Thymus (tissue), 11 donors: ENCODE results near the gene BRME1. TPM values are rescaled to one million over a fixed set of nuclear protein-coding genes. Genes with fewer than 3 reads are reported as not detected.

ENCODE experiments used
- DNase-seq, 9 donors: peaks; one replicate each; pipeline ENCODE4 v3.0.0-alpha.2; 2013; ENCODE audit warnings: low spot score in 9 of 9, low read depth in 6 of 9, missing footprints in 1 of 9
- H3K27ac ChIP-seq, 2 donors: one replicate each; pipeline ENCODE4 v1.5.1; 2013; ENCODE audit warnings: control low read depth in 1 of 2, low read depth in 1 of 2, low read length in 1 of 2, mild to moderate bottlenecking in 1 of 2, moderate library complexity in 1 of 2
- H3K27me3 ChIP-seq, 2 donors: one replicate each; pipeline ENCODE4 v1.5.1; 2013; ENCODE audit warnings: low read length in 1 of 2; ENCODE audit not compliant: control insufficient read depth in 2 of 2, insufficient read depth in 1 of 2
- H3K36me3 ChIP-seq, 2 donors: one replicate each; pipeline ENCODE4 v1.5.1; 2013; ENCODE audit warnings: low read length in 1 of 2, mild to moderate bottlenecking in 1 of 2, moderate library complexity in 1 of 2; ENCODE audit not compliant: control insufficient read depth in 2 of 2, insufficient read depth in 2 of 2
- H3K4me1 ChIP-seq, 2 donors: one replicate each; pipeline ENCODE4 v1.5.1; 2013; ENCODE audit warnings: low read length in 2 of 2; ENCODE audit not compliant: control insufficient read depth in 2 of 2, insufficient read depth in 2 of 2
- H3K4me3 ChIP-seq, 2 donors: one replicate each; pipeline ENCODE4 v1.5.1; 2013; ENCODE audit warnings: low read length in 2 of 2, control low read depth in 1 of 2, mild to moderate bottlenecking in 1 of 2
- H3K9me3 ChIP-seq, 2 donors: one replicate each; pipeline ENCODE4 v1.5.1; 2013; ENCODE audit warnings: low read length in 1 of 2, mild to moderate bottlenecking in 1 of 2; ENCODE audit not compliant: control insufficient read depth in 2 of 2, insufficient read depth in 1 of 2
- WGBS: extraction: QIAGEN DNeasy Blood & Tissue Kit; methylation state at CpG from one replicate; pipeline ENCODE4 v1.1.7; 2013; 5-methylcytosine and 5-hydroxymethylcytosine counted together
- polyA plus RNA-seq: library from polyadenylated mRNA; stranded (reverse); fragments of 200-250 nt; gene quantifications from one replicate; pipeline ENCODE4 v1.2.3, GENCODE V29; 2013
- total RNA-seq: library from RNA; stranded (reverse); fragments of 120-200 nt; gene quantifications from one replicate; pipeline ENCODE4 v1.2.4, GENCODE V29; 2013
- donor health status: healthy.

BRME1 gene
- total and polyA plus RNA-seq, 2 donors, result 1.5 to 2.0 TPM

- Histone ChIP-seq H3K4me3 (peak overlapping the region; percentile 41 to 70), H3K27ac (no peak overlapping the region), H3K4me1 (peaks cover 32 to 66% of the 10 kb centered on the region in 2 donors), H3K27me3 (peaks cover 4 to 31% of the 10 kb centered on the region in 2 donors), H3K36me3 (no peaks in the 10 kb centered on the region), H3K9me3 (peaks cover 0 to 10% of the 10 kb centered on the region in 2 donors)
- 82% methylated on average over 15 of the region's 15 CpGs for WGBS
- peak in 1 of 9 donors; percentile 11 for DNase-seq
Observed at GRCh38 chr19:13866463-13867046, 39.4 kb downstream of the BRME1 start.

DNA sequence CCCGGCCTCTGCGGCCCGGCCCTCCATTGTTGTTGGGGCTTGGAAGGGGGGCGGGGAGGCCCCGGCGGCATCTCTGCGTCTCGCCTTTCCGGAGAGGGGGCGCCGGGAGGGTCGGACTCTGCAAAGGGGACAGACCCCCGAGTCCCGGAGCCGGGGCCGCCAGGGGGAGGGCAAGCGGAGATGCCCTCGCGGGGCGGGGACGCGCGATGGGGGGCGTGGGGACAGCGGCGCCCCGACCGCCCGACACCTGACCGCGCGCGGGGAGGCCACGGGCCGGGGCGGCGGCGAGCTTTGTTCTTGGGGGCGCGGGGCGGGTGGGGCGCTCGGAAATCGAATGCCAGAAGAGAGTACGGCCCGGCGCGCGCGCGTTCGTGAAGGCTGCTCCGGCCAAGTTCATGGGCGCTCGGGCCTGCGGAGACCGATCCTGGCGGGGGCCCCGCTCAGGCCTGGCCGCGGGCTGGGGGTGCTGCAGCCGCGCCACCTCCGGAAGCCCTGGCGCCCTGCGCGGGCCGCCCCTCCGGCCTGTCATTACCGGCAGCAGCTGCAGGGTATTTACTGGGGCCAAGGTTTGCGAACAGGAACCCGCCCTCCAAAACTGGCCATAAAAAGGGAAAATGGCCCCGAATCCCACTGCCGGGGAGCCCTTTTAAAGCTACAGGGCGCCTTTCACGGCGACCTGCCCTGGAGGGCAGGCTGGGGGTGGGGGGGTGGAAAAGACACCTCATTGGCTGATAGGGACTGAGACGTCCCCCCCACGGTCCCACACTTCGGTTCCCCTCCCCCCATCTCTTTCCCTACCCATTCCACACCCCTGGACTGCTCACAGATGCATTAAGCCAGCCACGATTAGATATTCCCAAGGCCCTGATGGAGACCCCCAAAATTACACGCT is 40.1 kb downstream of the BRME1 start:
- Histone ChIP-seq H3K4me1 (peaks cover 37 to 65% of the 10 kb centered on the region in 2 donors), H3K4me3 (peak overlapping the region; percentile 41 to 70), H3K27me3 (peaks cover 4 to 31% of the 10 kb centered on the region in 2 donors), H3K27ac (peak overlapping the region in 1 of 2 donors; percentile 62), H3K36me3 (no peaks in the 10 kb centered on the region), H3K9me3 (peaks cover 0 to 15% of the 10 kb centered on the region in 2 donors)
- peak in 1 of 9 donors; percentile 44 for DNase-seq
- WGBS, result 2% methylated on average over 82 of the region's 82 CpGs

GRCh38 chr19:13864667-13865570 is 41.0 kb downstream of the BRME1 start:
- Histone ChIP-seq H3K9me3 (peaks cover 0 to 10% of the 10 kb centered on the region in 2 donors), H3K36me3 (no peaks in the 10 kb centered on the region), H3K4me1 (peaks cover 37 to 61% of the 10 kb centered on the region in 2 donors), H3K27ac (no peak overlapping the region), H3K27me3 (peaks cover 4 to 31% of the 10 kb centered on the region in 2 donors), H3K4me3 (peak overlapping the region; percentile 41 to 70)
- 2% methylated on average over 108 of the region's 113 CpGs for WGBS
- DNase-seq, result peak in 1 of 9 donors; percentile 52

GRCh38 chr19:13864046-13864666 is 41.8 kb downstream of the BRME1 start:
- Histone ChIP-seq H3K9me3 (peaks cover 0 to 5% of the 10 kb centered on the region in 2 donors), H3K27ac (no peak overlapping the region), H3K27me3 (peaks cover 4 to 31% of the 10 kb centered on the region in 2 donors), H3K36me3 (no peaks in the 10 kb centered on the region), H3K4me3 (no peak overlapping the region), H3K4me1 (peaks cover 32 to 56% of the 10 kb centered on the region in 2 donors)
- 24% methylated on average over 13 of the region's 13 CpGs for WGBS
- peak in 2 of 9 donors; percentile 37 to 57 for DNase-seq

DNA sequence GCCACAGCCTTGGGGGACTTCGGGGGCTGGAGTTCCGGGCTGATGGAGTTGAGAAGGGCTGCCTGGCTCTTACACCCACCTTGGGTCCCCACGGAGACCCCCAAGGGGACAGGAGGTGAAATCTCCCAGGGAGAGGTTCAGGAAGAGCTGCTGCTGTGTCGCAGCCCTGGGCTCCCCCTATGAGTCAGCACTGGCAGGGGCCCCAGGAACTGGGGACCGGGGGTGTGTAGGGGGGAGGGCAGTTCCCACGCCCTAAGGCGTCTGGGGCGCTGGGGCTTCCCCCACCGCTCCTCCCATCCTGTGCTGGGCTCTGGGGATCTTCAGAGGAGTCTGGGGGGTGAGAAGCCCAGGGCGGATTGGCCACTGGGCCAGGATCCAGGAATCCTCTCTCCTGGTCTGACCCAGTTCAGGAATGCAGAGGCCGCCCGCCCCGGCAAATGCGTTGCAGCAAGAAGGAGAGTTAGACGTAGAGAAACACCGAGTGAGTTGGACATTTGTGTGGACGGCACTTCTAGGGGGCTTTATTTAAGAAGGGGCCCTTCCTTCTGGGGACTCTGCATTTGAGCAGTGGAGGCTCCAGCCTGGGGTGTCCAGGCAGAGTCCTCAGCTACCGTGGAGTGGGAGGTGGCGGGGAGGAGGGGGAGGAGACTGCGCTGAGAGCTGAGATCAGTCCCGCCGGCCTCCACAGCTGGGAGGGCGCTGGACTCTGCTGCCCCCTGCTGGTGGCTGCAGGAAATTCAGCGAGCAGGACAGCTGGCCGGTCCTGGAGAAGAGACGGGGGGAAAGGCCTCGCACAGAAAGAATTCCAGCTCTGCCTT is 44.0 kb downstream of the BRME1 start:
- no peaks in the 10 kb centered on the region for H3K36me3 ChIP-seq
- DNase-seq, result peak in 4 of 9 donors; percentile 82 to 89 (median 86)
- peaks cover 0 to 5% of the 10 kb centered on the region in 2 donors for H3K9me3 ChIP-seq
- peaks cover 4 to 29% of the 10 kb centered on the region in 2 donors for H3K27me3 ChIP-seq
- H3K27ac ChIP-seq, result peak overlapping the region; percentile 69 to 75
- H3K4me1 ChIP-seq, result peaks cover 22 to 41% of the 10 kb centered on the region in 2 donors
- peak overlapping the region; percentile 47 to 59 for H3K4me3 ChIP-seq
- 2% methylated on average over 27 of the region's 27 CpGs for WGBS

- Histone ChIP-seq H3K27ac (peak overlapping the region; percentile 1 to 69), H3K4me3 (peak overlapping the region in 1 of 2 donors; percentile 47), H3K4me1 (peaks cover 22 to 36% of the 10 kb centered on the region in 2 donors), H3K36me3 (no peaks in the 10 kb centered on the region), H3K9me3 (peaks cover 0 to 5% of the 10 kb centered on the region in 2 donors), H3K27me3 (peaks cover 4 to 27% of the 10 kb centered on the region in 2 donors)
- DNase-seq, result no peak
- 36% methylated on average over 11 of the region's 11 CpGs for WGBS
Observed at GRCh38 chr19:13861392-13861713, 44.6 kb downstream of the BRME1 start.

GRCh38 chr19:13860679-13861391 is 45.1 kb downstream of the BRME1 start:
- 93% methylated on average over 13 of the region's 13 CpGs for WGBS
- peaks cover 4 to 22% of the 10 kb centered on the region in 2 donors for H3K27me3 ChIP-seq
- H3K4me3 ChIP-seq, result no peak overlapping the region
- H3K27ac ChIP-seq, result no peak overlapping the region
- H3K36me3 ChIP-seq, result no peaks in the 10 kb centered on the region
- peaks cover 0 to 5% of the 10 kb centered on the region in 2 donors for H3K9me3 ChIP-seq
- no peak for DNase-seq
- H3K4me1 ChIP-seq, result peaks cover 18 to 31% of the 10 kb centered on the region in 2 donors
